IPS DF 4.7 (cell line): Measurements from ENCODE around the gene DUXA.
A peak's percentile ranks its signal among the peaks of the same experiment; 100 is the strongest.
"Not testable (repeated sequence)": the region's sequence is repeated elsewhere in the genome, so short reads cannot be mapped to it uniquely, and the experiment has no call there.

Source experiments
- DNase-seq: peaks from one replicate; pipeline ENCODE4 v3.0.0-alpha.2; 2013; ENCODE audit warnings: low spot score; ENCODE audit errors: extremely low read depth

DUXA gene

DNA sequence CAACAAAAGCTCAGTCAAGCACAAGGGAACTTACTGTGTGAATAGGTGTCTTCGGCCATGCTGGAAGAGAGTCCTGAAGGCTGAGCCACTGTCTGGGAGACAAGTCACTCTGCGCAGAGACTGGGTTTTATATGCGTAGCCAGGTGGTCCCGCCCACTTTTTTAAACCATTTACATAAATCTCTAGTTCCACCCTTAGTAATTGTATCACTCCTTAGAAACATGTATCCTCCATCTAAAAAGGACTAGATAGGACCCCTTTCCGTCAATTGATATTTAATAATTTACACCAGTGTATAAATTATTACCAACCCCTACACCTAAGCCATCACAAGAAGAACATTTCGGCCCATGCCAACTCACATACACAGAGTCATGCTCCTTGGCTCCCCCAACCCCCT, at the start of gene DUXA:
Gene DUXA, minus strand, starts transcription at position 101 of the 400 bp plus-strand sequence. Its CDS starts 42 bp downstream, at position 59.
- no peak for DNase-seq

DNA sequence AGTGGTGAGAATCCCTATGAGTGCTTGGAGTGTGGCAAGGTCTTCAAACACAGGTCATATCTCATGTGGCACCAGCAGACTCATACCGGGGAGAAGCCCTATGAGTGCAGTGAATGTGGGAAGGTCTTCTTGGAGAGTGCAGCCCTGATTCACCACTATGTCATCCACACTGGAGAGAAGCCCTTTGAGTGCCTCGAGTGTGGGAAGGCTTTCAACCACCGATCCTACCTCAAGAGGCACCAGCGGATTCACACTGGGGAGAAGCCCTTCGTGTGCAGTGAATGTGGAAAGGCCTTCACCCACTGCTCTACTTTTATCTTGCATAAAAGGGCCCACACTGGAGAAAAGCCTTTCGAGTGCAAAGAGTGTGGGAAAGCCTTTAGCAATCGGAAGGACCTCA, 44.8 kb upstream of the DUXA start:
- no peak for DNase-seq

DNA sequence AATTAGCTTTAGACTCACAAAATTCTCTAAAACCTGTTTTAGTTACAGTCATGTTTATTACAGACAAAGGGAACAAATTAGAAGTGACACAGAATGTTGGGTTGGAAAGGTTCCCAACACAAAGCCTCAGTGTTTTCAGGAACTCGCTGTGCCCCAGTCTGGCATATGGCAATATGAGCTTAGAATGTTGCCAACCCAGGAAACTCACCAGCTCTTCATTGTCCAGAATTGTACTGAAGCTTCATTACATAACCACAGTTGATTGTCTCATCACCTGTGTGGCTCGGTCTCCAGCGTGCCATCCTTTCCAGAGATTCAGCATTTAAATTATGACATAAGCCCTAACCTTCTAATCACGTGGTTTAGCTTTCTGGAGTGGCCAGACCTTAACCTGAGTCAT, 43.1 kb upstream of the DUXA start:
- no peak for DNase-seq

DNA sequence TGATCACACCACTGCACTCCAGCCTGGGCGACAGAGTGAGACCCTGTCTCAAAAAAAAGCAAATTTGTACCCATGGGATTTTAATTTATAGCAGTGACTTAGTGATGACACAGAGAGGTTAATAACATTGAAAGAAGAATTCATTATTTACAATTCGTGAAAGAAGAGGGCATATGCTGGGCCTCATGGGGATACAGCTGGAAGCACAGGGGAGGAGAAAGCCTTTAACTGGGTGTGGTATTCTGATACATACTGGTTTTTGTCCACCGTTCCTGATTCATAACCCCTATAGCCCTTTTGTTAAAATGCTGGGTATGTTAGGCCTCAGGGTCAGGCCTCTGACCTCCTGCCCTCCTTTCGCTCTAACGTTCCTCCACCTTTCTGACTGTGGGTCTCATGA, 34.9 kb upstream of the DUXA start:
- DNase-seq: no peak

DNA sequence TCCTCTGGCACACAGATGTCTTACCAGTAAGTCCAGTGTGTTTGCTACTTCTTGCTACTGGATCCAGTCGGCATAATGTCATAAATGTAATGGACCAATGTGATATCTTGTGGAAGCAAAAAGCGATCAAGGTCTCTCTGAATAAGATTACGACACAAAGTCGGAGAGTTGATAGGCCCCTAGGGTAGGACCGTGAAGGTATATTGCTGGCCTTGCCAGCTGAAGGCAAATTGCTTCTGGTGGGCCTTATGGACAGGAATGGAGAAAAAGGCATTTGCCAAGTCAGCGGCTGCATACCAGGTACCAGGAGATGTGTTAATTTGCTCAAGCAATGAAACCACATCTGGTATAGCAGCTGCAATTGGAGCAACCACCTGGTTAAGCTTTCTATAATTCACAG, 30.6 kb upstream of the DUXA start:
- DNase-seq: not testable (repeated sequence)

DNA sequence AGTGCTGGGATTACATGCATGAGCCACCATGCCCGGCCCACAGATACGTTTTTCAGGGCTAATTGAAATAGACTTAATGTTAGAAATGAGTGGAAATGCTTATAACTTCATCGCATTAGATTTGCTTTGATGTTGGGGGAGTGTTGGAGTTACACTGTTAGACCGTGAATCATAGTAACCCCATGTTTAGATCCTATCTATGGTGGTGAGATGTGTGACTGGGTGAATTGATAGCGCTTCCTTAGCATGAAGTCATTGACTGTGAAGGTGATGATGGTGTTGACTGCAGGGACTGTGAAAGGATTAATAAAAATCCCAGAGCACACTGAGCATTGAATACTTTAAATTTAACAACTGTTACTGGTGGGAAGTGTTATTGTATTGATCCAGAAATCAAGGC, 25.7 kb upstream of the DUXA start:
- DNase-seq: no peak

- DNase-seq: no peak
Measured at GRCh38 chr19:57192077-57192420, 24.8 kb upstream of the DUXA start.

GRCh38 chr19:57191141-57192076, 24.1 kb upstream of the DUXA start, which contains the start of gene ZNF264:
ZNF264 (plus strand) TSS chr19:57191500; CDS start chr19:57191914, 414 bp downstream.
- peak; percentile 69 for DNase-seq

GRCh38 chr19:57190301-57190700, 23.0 kb upstream of the DUXA start:
- no peak for DNase-seq

GRCh38 chr19:57171551-57172081, 4.3 kb upstream of the DUXA start:
- DNase-seq: no peak

DNA sequence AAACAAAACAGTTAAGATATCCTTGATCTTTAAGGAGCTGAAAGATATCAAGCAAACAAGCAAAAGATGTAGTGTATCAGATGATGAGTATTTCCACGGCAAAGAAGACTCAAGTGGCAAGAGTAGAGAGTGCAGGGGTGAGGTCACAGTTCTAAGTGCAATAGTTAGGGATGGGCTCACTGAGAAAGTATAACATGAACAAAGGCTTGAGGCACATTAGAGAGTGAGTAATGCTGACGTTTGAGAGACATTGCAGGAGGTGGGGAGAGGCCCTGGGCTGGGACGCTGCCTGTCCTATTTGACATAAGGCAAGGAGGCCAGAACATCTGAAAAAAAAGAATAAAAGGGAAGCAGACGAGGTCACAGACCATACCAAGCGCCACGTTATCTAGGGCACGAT, 1.4 kb downstream of the DUXA start:
- no peak for DNase-seq

DNA sequence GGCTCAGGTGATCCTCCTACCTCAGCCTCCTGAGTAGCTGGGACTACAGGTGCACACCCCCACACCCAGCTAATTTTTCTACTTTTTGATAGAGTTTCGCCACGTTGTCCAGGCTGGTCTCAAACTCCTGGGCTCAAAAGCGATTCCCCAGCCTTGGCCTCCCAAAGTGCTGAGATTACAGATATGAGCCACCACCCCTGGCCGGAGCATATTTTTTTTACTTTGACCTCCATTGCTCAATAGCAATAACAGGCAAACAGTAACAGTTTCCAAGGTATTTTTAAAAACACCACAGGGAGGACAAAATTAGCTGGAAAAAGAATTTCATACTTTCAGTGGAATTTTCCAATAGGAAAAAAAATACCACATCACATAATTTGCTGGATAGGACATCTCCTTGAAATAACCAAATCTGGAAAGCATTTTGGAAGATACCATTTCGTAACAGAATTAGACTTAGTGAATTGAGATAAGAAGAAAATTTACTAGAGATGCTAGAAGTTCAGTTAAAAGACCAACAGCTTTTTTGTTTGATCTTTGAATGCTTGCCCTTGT, 5.2 kb downstream of the DUXA start:
- no peak for DNase-seq

- no peak for DNase-seq
Measured at GRCh38 chr19:57152921-57153320, 14.4 kb downstream of the DUXA start.

DNA sequence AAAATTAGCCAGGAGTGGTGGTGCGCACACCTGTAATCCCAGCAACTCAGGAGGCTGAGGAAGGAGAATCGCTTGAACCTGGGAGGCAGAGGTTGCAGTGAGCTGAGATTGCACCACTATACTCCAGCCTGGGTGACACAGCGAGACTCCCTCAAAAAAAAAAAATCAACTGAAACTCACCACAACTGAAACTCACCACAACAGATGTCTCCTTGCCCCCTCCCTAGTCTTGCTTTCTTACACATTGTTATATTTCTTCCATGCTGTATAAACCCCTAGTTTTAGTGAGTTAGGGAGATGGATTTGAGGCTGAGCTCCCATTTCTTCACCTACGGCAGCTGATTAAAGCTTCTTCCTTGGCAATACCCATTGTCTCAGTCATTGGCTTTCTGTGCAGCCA, 25.6 kb downstream of the DUXA start:
- no peak for DNase-seq

DNA sequence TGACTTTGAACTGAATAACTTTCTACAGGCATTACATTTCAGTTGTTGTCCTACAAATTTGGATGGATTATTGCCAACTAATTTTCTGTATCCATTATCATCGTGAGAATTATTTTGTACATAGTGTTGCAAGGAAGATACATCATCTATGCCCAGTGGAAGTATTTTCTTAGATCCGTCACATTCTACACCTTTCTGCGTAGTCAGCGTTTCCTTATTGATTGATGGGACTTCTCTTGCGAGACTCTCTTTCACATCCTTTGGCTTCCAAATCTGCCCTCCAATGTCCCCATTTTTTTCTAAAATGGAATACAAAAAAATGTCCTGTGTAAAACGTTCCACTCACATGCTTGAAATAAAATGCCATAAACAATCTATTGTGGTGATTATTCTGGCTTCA, 31.5 kb downstream of the DUXA start:
- no peak for DNase-seq

GRCh38 chr19:57127403-57127802, 39.9 kb downstream of the DUXA start:
- DNase-seq: not testable (repeated sequence)

- DNase-seq: no peak
Measured at GRCh38 chr19:57123882-57124281, 43.4 kb downstream of the DUXA start.

DNA sequence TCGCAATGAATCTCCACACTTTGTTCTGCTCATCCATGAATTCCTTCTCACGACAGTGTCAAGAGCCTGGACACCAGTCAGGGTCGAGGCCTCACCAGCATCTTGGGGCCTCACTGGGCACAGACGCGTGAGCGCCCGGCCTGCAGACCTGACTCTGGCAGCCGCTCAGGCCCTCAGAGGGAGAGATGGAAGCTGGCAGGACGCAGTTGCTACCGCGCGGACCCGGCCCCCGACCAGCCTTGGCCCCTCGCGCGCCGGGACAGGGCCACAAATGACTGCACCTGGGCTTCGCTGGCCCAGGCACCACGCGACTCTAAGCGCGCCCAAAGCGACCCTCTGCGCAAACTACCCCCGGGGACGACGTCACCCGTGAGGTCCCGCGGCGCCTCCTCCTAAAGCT, 48.4 kb downstream of the DUXA start:
- no peak for DNase-seq

- not testable (repeated sequence) for DNase-seq
Measured at GRCh38 chr19:57113501-57113900, 53.8 kb downstream of the DUXA start.

GRCh38 chr19:57111329-57111644, 56.0 kb downstream of the DUXA start:
- DNase-seq: no peak

DNA sequence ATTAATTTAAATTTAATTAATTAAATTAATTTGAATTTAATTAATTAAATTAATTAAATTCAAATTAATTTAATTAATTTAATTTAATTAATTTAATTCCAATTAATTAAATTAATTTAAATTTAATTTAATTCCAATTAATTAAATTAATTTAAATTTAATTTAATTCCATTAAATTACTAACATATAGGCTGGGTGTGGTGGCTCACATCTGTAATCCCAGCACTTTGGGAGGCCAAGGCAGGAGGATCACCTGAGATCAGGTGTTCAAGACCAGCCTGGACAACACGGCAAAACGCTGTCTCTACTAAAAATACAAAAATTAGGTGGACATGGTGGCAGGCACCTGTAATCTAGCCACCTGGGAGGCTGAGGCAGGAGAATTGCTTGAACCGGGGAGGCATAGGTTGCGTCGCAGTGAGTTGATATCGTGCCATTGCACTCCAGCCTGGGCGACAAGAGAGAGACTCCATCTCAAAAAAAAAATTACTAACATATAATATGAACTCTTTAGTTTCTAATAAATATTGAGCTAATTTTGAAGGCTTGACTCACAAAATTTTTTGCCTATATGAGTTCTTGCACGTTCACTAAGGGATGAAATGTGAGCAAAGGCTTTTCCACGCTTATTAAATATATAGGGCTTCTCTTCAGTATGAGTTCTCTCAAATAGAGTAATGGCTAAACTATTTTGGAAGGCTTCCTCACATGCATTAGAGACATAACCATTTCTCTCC, 56.5 kb downstream of the DUXA start:
- DNase-seq: no peak

DNA sequence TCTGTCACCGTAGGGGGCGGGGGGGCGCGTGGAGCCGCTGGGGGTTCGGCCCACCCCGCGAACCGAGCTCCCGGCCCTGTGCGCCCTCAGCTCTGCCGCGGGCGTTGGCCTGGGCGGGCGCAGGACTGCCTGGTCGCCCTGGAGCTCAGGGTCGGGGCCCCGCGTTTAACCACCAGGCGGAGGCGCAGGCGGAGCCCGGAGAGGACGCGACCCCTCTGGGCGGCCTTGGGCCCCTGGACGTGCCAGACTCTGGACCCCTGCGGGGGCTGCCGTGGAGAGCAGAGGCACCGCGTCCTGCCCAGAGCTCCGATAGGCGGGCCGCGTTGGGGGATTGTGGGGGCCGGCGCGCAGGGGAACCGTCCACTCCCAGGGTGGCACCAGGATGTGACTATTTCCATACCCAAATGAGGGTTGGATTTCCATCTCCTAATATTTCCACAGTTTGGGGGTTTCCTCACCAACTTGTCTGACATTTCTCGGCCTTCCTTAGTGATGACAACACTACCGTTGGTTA, 60.5 kb downstream of the DUXA start:
- DNase-seq: no peak
